ENCODE data around the gene ATL1. TPM values are rescaled to one million over a fixed set of nuclear protein-coding genes. Genes with fewer than 3 reads are reported as not detected.

ATL1 gene
- total and polyA plus RNA-seq, 2 of the 13 experiments (the other 11 are each of a cell fraction or from before 2014, with no cell fraction given) = 0.60 to 0.65 TPM

GRCh38 chr14:50667996-50668825 lies 108.3 kb downstream of the ATL1 start, which contains the start of gene SAV1 (continued):
- TF ChIP-seq ZNF407 (CRISPR knock-in tag; IDR thresholded peaks at IDR 0.05; ENCODE audit: not compliant biosample characterization) (peak; percentile 58), YEATS2 (CRISPR knock-in tag; IDR thresholded peaks at IDR 0.05; ENCODE audit: borderline replicate concordance) (peak; percentile 54), XRCC5 (optimal IDR thresholded peaks at IDR 0.05; ENCODE audit: low read length) (no peak), ZNF30 (CRISPR knock-in tag; IDR thresholded peaks at IDR 0.05) (no peak), MAFK (conservative IDR thresholded peaks at IDR 0.05 in 1 of 2, IDR thresholded peaks at IDR 0.05 in 1 of 2; ENCODE audit: low read length in 2 of 2) (no peak), HOXA5 (CRISPR knock-in tag; IDR thresholded peaks at IDR 0.05) (peak; percentile 42; the same call in 1 of the 2 replicates), ZNF225 (CRISPR knock-in tag; IDR thresholded peaks at IDR 0.05) (peak; percentile 78)
- TF ChIP-seq, protein P1, sequence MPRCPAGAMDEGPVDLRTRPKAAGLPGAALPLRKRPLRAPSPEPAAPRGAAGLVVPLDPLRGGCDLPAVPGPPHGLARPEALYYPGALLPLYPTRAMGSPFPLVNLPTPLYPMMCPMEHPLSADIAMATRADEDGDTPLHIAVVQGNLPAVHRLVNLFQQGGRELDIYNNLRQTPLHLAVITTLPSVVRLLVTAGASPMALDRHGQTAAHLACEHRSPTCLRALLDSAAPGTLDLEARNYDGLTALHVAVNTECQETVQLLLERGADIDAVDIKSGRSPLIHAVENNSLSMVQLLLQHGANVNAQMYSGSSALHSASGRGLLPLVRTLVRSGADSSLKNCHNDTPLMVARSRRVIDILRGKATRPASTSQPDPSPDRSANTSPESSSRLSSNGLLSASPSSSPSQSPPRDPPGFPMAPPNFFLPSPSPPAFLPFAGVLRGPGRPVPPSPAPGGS (CRISPR knock-in tag; IDR thresholded peaks at IDR 0.05) = peak; percentile 87; the same call in 1 of the 2 replicates
- TF ChIP-seq, protein P2, sequence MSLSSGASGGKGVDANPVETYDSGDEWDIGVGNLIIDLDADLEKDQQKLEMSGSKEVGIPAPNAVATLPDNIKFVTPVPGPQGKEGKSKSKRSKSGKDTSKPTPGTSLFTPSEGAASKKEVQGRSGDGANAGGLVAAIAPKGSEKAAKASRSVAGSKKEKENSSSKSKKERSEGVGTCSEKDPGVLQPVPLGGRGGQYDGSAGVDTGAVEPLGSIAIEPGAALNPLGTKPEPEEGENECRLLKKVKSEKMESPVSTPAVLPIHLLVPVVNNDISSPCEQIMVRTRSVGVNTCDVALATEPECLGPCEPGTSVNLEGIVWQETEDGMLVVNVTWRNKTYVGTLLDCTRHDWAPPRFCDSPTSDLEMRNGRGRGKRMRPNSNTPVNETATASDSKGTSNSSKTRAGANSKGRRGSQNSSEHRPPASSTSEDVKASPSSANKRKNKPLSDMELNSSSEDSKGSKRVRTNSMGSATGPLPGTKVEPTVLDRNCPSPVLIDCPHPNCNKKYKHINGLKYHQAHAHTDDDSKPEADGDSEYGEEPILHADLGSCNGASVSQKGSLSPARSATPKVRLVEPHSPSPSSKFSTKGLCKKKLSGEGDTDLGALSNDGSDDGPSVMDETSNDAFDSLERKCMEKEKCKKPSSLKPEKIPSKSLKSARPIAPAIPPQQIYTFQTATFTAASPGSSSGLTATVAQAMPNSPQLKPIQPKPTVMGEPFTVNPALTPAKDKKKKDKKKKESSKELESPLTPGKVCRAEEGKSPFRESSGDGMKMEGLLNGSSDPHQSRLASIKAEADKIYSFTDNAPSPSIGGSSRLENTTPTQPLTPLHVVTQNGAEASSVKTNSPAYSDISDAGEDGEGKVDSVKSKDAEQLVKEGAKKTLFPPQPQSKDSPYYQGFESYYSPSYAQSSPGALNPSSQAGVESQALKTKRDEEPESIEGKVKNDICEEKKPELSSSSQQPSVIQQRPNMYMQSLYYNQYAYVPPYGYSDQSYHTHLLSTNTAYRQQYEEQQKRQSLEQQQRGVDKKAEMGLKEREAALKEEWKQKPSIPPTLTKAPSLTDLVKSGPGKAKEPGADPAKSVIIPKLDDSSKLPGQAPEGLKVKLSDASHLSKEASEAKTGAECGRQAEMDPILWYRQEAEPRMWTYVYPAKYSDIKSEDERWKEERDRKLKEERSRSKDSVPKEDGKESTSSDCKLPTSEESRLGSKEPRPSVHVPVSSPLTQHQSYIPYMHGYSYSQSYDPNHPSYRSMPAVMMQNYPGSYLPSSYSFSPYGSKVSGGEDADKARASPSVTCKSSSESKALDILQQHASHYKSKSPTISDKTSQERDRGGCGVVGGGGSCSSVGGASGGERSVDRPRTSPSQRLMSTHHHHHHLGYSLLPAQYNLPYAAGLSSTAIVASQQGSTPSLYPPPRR (CRISPR knock-in tag; IDR thresholded peaks at IDR 0.05; ENCODE audit: borderline replicate concordance) = peak; percentile 29; the same call in 1 of the 2 replicates
- TF ChIP-seq, protein P3, sequence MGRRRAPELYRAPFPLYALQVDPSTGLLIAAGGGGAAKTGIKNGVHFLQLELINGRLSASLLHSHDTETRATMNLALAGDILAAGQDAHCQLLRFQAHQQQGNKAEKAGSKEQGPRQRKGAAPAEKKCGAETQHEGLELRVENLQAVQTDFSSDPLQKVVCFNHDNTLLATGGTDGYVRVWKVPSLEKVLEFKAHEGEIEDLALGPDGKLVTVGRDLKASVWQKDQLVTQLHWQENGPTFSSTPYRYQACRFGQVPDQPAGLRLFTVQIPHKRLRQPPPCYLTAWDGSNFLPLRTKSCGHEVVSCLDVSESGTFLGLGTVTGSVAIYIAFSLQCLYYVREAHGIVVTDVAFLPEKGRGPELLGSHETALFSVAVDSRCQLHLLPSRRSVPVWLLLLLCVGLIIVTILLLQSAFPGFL (CRISPR knock-in tag; IDR thresholded peaks at IDR 0.05) = no peak
- TF ChIP-seq, protein P4, sequence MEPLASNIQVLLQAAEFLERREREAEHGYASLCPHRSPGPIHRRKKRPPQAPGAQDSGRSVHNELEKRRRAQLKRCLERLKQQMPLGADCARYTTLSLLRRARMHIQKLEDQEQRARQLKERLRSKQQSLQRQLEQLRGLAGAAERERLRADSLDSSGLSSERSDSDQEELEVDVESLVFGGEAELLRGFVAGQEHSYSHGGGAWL (CRISPR knock-in tag; IDR thresholded peaks at IDR 0.05) = peak; percentile 72; the same call in 1 of the 2 replicates

Measured in HepG2 (cell line).